C4-2B (cell line): Measurements from ENCODE around the gene LARGE1.

ENCODE experiments used
- H3K27ac ChIP-seq: fragments of 450-650 bp; 2 replicates; pipeline ENCODE4 v1.5.1; 2017
- ZFX ChIP-seq: fragments of 450-650 bp; IDR thresholded peaks from 2 replicates; pipeline ENCODE4 v1.6.1; 2017
- TF ChIP-seq, protein P1 (sequence below): fragments of 450-650 bp; conservative IDR thresholded peaks from 2 replicates; pipeline ENCODE4 v1.5.1; 2017; ENCODE audit warnings: mild to moderate bottlenecking

Gene LARGE1

DNA sequence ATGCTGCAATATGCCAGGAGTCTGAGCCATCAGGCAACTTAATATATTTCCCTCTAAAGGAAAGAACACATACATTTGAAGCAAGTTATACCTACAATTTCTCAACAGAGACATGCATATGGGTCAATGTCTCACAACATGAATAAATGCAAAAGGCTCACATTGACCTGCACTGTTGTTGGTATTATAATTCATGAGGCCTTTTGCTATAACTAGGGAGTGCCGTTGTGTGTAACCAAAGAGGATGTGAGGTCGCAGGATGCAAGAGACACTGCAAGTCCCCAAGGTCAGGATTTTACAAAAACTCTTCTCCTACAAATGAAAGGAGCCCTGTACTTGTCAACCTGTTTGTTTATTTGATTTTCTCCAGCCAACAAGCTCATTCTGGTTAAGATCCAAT is 250.5 kb downstream of the LARGE1 start:
- no peak for TF ChIP-seq ZFX
- TF ChIP-seq, protein P1, sequence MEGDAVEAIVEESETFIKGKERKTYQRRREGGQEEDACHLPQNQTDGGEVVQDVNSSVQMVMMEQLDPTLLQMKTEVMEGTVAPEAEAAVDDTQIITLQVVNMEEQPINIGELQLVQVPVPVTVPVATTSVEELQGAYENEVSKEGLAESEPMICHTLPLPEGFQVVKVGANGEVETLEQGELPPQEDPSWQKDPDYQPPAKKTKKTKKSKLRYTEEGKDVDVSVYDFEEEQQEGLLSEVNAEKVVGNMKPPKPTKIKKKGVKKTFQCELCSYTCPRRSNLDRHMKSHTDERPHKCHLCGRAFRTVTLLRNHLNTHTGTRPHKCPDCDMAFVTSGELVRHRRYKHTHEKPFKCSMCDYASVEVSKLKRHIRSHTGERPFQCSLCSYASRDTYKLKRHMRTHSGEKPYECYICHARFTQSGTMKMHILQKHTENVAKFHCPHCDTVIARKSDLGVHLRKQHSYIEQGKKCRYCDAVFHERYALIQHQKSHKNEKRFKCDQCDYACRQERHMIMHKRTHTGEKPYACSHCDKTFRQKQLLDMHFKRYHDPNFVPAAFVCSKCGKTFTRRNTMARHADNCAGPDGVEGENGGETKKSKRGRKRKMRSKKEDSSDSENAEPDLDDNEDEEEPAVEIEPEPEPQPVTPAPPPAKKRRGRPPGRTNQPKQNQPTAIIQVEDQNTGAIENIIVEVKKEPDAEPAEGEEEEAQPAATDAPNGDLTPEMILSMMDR, result no peak
- no peak overlapping the region for H3K27ac ChIP-seq

- H3K27ac ChIP-seq, result no peak overlapping the region
- no peak for TF ChIP-seq ZFX
- TF ChIP-seq, protein P1, result no peak
Observed at GRCh38 chr22:33666961-33667619, 253.2 kb downstream of the LARGE1 start.

GRCh38 chr22:33666279-33666960 is 253.9 kb downstream of the LARGE1 start:
- TF ChIP-seq, protein P1, result no peak
- no peak for TF ChIP-seq ZFX
- no peak overlapping the region for H3K27ac ChIP-seq

DNA sequence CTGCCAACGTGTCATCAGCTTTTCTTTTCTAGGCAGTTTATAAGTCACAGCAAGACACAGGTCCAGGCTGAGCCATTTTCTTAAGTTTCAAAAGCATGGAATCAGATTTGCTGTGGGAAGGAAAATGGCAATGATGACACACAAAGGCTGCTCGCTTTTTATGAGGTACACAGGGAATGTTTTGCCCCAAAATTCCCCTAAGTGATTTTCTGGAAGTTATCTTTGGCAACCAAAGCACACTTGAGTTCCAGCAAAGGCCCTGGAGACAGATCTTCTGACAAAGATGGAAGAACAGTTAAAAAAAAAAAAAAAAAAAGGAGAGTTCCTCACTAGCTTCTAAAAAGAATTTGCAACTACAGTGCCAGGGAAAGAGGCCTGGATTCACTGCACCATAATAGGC is 260.8 kb downstream of the LARGE1 start:
- no peak overlapping the region for H3K27ac ChIP-seq
- TF ChIP-seq, protein P1, result no peak
- TF ChIP-seq ZFX, result no peak

GRCh38 chr22:33658775-33659174 is 261.5 kb downstream of the LARGE1 start:
- no peak overlapping the region for H3K27ac ChIP-seq
- TF ChIP-seq ZFX, result no peak
- TF ChIP-seq, protein P1, result no peak

DNA sequence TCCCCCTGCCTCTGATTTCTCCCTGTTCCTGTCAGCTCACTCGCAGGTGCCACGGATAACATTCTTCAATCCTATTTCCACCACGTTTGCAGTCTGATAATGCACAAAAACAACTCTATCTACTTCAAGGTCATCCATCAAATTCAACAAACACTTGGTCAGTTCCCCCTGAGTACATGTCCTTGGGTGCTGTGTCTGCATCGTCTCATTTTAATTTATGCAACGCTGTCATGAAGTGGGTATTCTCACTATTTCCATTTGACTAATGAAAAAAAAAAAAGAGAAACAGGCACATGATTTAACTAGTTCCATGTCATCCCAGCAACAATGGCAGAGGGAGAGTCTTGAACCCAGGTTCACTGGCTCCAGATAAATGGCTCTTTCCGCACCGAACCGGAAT is 262.6 kb downstream of the LARGE1 start:
- H3K27ac ChIP-seq, result no peak overlapping the region
- TF ChIP-seq, protein P1, result no peak
- TF ChIP-seq ZFX, result no peak

- no peak overlapping the region for H3K27ac ChIP-seq
- TF ChIP-seq, protein P1, result no peak
- no peak for TF ChIP-seq ZFX
Observed at GRCh38 chr22:33656808-33657628, 263.3 kb downstream of the LARGE1 start.
